ENCODE measurements around the gene SAMD14. TPM values are rescaled to one million over a fixed set of nuclear protein-coding genes. Genes with fewer than 3 reads are reported as not detected.

SAMD14 gene
- total and polyA plus RNA-seq, 2 of the 4 experiments (the other 2 are of a cell fraction), result 1.4 to 6.2 TPM

DNA sequence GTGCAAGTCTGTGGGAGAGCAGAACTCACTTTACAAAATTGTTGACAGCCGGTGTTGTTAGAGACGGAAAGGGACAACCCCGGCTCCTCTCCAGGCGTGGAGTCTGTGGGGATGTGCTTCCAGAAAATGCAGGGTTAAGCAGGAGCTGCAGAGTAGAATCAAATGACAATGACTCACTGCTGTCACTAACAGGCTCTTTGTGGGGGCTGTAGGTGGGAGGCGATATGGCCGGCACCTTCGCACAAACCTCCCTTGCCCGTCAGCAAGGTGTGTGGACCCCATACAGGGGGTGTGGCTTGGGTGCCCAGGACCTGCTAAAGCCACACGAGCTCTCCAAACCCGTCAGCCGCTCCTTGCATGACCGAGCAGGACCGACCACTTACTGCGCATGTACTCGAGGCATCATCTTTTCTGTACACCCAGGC lies 29.0 kb downstream of the SAMD14 start:
- Histone ChIP-seq H4K20me1 (ENCODE audit: insufficient read depth, low read length) (peaks cover 7% of the 10 kb centered on the region), H3K27ac (ENCODE audit: insufficient read depth, low read length) (no peak overlapping the region), H3K4me2 (ENCODE audit: low read depth, low read length) (no peak overlapping the region), H3K4me1 (ENCODE audit: control insufficient read depth, insufficient read depth, low read length) (peaks cover 18% of the 10 kb centered on the region), H4K8ac (ENCODE audit: low read depth in 2 of 2, low read length in 2 of 2) (no peak overlapping the region), H3K9me3 (ENCODE audit: control insufficient read depth, insufficient read depth, low read length) (no peaks in the 10 kb centered on the region), H3K9ac (ENCODE audit: low read depth, low read length) (no peak overlapping the region), H3K18ac (ENCODE audit: low read depth, low read length) (no peak overlapping the region), H4K5ac (ENCODE audit: low read depth, low read length) (no peak overlapping the region), H2BK120ac (ENCODE audit: low read depth, low read length) (no peak overlapping the region), H3K9me1 (ENCODE audit: insufficient read depth, low read length) (peaks cover 9% of the 10 kb centered on the region; the same call in 1 of the 2 replicates), H4K91ac (ENCODE audit: insufficient read depth, low read depth, low read length) (no peak overlapping the region), H2BK20ac (ENCODE audit: low read depth, low read length) (no peak overlapping the region), H3K14ac (replicated peaks; ENCODE audit: low read depth, low read length) (no peak overlapping the region), H3K27me3 (ENCODE audit: control insufficient read depth, insufficient read depth, low read length) (no peaks in the 10 kb centered on the region), H3K23ac (ENCODE audit: low read depth, low read length) (no peak overlapping the region), H2AFZ (replicated peaks; ENCODE audit: low read length, poor library complexity) (peak overlapping the region; percentile 45), H2BK15ac (ENCODE audit: low read depth, low read length) (no peak overlapping the region), H3K4me3 (ENCODE audit: insufficient read depth, low read depth, low read length) (no peak overlapping the region), H2AK9ac (replicated peaks; ENCODE audit: low read depth, low read length, poor library complexity) (peak overlapping the region; percentile 26), H3K4ac (ENCODE audit: low read depth, low read length) (no peak overlapping the region), H3K79me1 (ENCODE audit: low read depth in 1 of 2, low read length in 2 of 2) (peaks cover 1 to 11% of the 10 kb centered on the region in 2 experiments; a peak in 3 of 4 replicates), H3K36me3 (ENCODE audit: control insufficient read depth, insufficient read depth, low read length) (peaks cover 20% of the 10 kb centered on the region), H2BK5ac (ENCODE audit: low read depth, low read length, poor library complexity, severe bottlenecking) (peak overlapping the region; percentile 1), H3K56ac (ENCODE audit: extremely low read depth, insufficient read depth, low read length) (no peak overlapping the region), H2AK5ac (ENCODE audit: low read depth, low read length) (no peak overlapping the region)
- in situ Hi-C loops (cut with MboI; ENCODE audit: low sequenced_read_pairs) (no loop called here), dilution Hi-C loops (cut with HindIII; ENCODE audit: low sequenced_read_pairs, unreplicated experiment) (no loop called here), intact Hi-C loops (cut with micrococcal nuclease) (no loop called here)
- no peak for TF ChIP-seq BHLHE40 (IDR thresholded peaks at IDR 0.05; ENCODE audit: low read depth, low read length)
- no peak for TF ChIP-seq RCOR1 (IDR thresholded peaks at IDR 0.05; ENCODE audit: insufficient replicate concordance, low read length)
- TF ChIP-seq NFE2L2 (IDR thresholded peaks at IDR 0.05; ENCODE audit: low read depth, low read length), result no peak
- TF ChIP-seq CEBPB (IDR thresholded peaks at IDR 0.05; ENCODE audit: low read depth, low read length), result no peak
- no peak for TF ChIP-seq FOS (IDR thresholded peaks at IDR 0.05; ENCODE audit: low read depth, low read length)
- TF ChIP-seq SMC3 (IDR thresholded peaks at IDR 0.05; ENCODE audit: low read depth, low read length), result no peak
- TF ChIP-seq MAZ (IDR thresholded peaks at IDR 0.05; ENCODE audit: borderline replicate concordance, low read depth, low read length), result no peak; the same call in 1 of the 2 replicates
- ChIA-PET POLR2A (ENCODE audit: unreplicated experiment) (no interaction called here), CTCF (no interaction called here)
- no TSS peak for BruUV-seq (replicated peaks)
- peak; percentile 34 for DNase-seq
- WGBS, 2 experiments (ENCODE audit: extremely low coverage in 2 of 2, insufficient read length in 1 of 2), result 40% methylated on average over 1 of the region's 15 CpGs; no CpG with 5 or more reads in 1 of the 2 experiments
- ATAC-seq (ENCODE audit: low read depth), result peak; percentile 45
